Measurements from ENCODE around the gene MKKS.

GRCh38 chr20:10430000-10430466, 4.0 kb downstream of the MKKS start:
- TF ChIP-seq WIZ (CRISPR knock-in tag; IDR thresholded peaks at IDR 0.05): no peak
- no peak for TF ChIP-seq LBX2 (CRISPR knock-in tag; IDR thresholded peaks at IDR 0.05; ENCODE audit: borderline replicate concordance)
- TF ChIP-seq ZFP36 (IDR thresholded peaks at IDR 0.05; ENCODE audit: borderline replicate concordance, low read depth, low read length, partially characterized antibody): no peak
- TF ChIP-seq PATZ1 (CRISPR knock-in tag; IDR thresholded peaks at IDR 0.05): no peak
- no peak for TF ChIP-seq ZNF605 (CRISPR knock-in tag; IDR thresholded peaks at IDR 0.05)
- TF ChIP-seq NKX3-1 (CRISPR knock-in tag; IDR thresholded peaks at IDR 0.05): no peak
- no peak for TF ChIP-seq CTCF (CRISPR knock-in tag; IDR thresholded peaks at IDR 0.05)
- no peak for TF ChIP-seq ZBTB37 (CRISPR knock-in tag; IDR thresholded peaks at IDR 0.05)
- no peak for TF ChIP-seq CREM (IDR thresholded peaks at IDR 0.05)
- TF ChIP-seq CREM (CRISPR knock-in tag; IDR thresholded peaks at IDR 0.05): no peak
- TF ChIP-seq GABPA (IDR thresholded peaks at IDR 0.05; ENCODE audit: low read depth, low read length): no peak
- TF ChIP-seq GABPA (CRISPR knock-in tag; IDR thresholded peaks at IDR 0.05; ENCODE audit: low read depth): no peak
- TF ChIP-seq SP2 (CRISPR knock-in tag; IDR thresholded peaks at IDR 0.05): no peak
- TF ChIP-seq RERE (CRISPR knock-in tag; IDR thresholded peaks at IDR 0.05; ENCODE audit: low read depth): no peak
- TF ChIP-seq BHLHE40 (IDR thresholded peaks at IDR 0.05; ENCODE audit: low read length): no peak

All from HepG2 (cell line).